EL (cell line): ENCODE results near the gene DCDC1.
A peak's percentile ranks its signal among the peaks of the same experiment; 100 is the strongest.
"Not testable (repeated sequence)": the region's sequence is repeated elsewhere in the genome, so short reads cannot be mapped to it uniquely, and the experiment has no call there.

Source experiments
- DNase-seq: peaks from one replicate; pipeline ENCODE4 v3.0.0-alpha.2; 2016

DCDC1 gene

GRCh38 chr11:30984442-30984816 is 385.1 kb downstream of the DCDC1 start:
- no peak for DNase-seq

GRCh38 chr11:30983776-30984441 is 385.6 kb downstream of the DCDC1 start:
- no peak for DNase-seq

- DNase-seq: no peak
These were observed 386.4 kb downstream of the DCDC1 start for GRCh38 chr11:30983143-30983542.

GRCh38 chr11:30967579-30967978 is 402.0 kb downstream of the DCDC1 start:
- DNase-seq: no peak

GRCh38 chr11:30960387-30960992 is 409.0 kb downstream of the DCDC1 start:
- no peak for DNase-seq

- no peak for DNase-seq
These were observed 412.8 kb downstream of the DCDC1 start for GRCh38 chr11:30956751-30957150.

GRCh38 chr11:30949838-30950237 is 419.7 kb downstream of the DCDC1 start:
- DNase-seq: no peak

GRCh38 chr11:30947715-30948114 is 421.8 kb downstream of the DCDC1 start:
- DNase-seq: not testable (repeated sequence)

- no peak for DNase-seq
These were observed 430.7 kb downstream of the DCDC1 start for GRCh38 chr11:30938810-30939209.

- DNase-seq: no peak
These were observed 431.4 kb downstream of the DCDC1 start for GRCh38 chr11:30938171-30938570.

- DNase-seq: no peak
These were observed 433.0 kb downstream of the DCDC1 start for GRCh38 chr11:30936491-30936890.

GRCh38 chr11:30935861-30936260 is 433.7 kb downstream of the DCDC1 start:
- no peak for DNase-seq

GRCh38 chr11:30926130-30926529 is 443.4 kb downstream of the DCDC1 start:
- DNase-seq: no peak

- DNase-seq: no peak
These were observed 447.7 kb downstream of the DCDC1 start for GRCh38 chr11:30921811-30922210.

GRCh38 chr11:30919389-30920152 is 450.0 kb downstream of the DCDC1 start:
- DNase-seq: no peak

GRCh38 chr11:30917859-30918478 is 451.6 kb downstream of the DCDC1 start:
- DNase-seq: peak; percentile 45

GRCh38 chr11:30917266-30917665 is 452.3 kb downstream of the DCDC1 start:
- no peak for DNase-seq

GRCh38 chr11:30916764-30917163 is 452.8 kb downstream of the DCDC1 start:
- DNase-seq: no peak

GRCh38 chr11:30914143-30914762 is 455.3 kb downstream of the DCDC1 start:
- peak; percentile 18 for DNase-seq

- DNase-seq: no peak
These were observed 458.3 kb downstream of the DCDC1 start for GRCh38 chr11:30911247-30911646.

- DNase-seq: no peak
These were observed 460.7 kb downstream of the DCDC1 start for GRCh38 chr11:30908857-30909256.

- no peak for DNase-seq
These were observed 461.3 kb downstream of the DCDC1 start for GRCh38 chr11:30908272-30908671.

- DNase-seq: no peak
These were observed 466.6 kb downstream of the DCDC1 start for GRCh38 chr11:30902929-30903328.
